HG03060 (cell line): Measurements from ENCODE around the gene KIF1B.
"Not testable (repeated sequence)": the region's sequence is repeated elsewhere in the genome, so short reads cannot be mapped to it uniquely, and the experiment has no call there.

ENCODE experiments used
- ATAC-seq: cut with Tn5 transposase; IDR thresholded peaks from one replicate; pipeline ENCODE4 v1.9.1; 2021; ENCODE audit warnings: low read depth, moderate number of reproducible peaks; ENCODE audit not compliant: unreplicated experiment

Gene KIF1B

DNA sequence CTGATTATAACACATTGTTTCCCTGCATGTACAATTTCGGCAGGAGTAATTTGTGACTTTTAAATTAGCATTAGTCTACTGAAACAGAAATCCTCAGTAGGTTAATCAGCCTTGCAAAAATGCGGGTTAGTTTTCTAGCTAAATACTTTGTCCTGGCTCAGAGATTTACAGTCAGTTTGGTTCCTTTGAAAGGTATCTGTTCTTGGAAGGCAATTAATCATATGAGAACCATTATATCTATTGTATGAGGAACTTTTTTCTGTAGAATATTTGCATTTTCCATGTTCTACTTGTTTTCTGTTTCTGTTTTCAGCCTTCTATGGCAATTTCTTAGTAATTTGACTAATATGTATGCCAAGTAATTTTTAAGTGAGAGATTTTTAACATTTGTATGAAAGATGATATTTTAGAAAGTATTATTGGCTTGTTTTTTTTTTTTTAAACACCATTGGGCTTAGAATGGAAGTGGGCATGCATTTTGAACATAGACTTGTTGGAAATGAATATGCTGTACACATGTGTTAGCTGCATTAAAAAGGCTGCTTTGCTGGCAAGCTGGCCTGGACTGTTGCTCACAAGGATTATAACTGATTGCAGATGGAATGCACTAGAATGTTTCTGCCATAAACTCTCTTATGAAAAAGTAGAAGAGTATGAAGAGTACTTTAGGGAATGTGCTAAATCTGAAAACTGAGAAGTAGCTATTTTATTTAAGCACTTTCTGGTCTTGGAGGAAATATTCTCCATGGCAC is 26.2 kb downstream of the KIF1B start:
- no peak for ATAC-seq

DNA sequence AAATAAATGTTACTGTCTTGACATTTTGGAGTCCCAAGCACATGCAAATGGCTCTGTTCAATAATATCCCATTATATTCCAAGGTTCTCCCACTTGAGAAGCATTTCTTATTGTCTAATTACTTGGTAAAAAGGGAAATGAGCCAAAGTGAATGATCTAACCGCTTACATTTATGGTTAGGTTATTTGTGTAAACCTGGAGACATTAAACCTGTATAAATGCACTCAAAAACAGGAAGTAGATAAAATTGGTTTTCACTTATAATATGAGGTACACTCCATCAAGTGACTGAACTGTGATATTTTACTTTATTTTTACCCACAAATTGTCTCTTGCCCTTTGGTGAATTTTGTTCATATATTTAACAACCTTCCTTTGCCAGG is 26.8 kb downstream of the KIF1B start:
- no peak for ATAC-seq

DNA sequence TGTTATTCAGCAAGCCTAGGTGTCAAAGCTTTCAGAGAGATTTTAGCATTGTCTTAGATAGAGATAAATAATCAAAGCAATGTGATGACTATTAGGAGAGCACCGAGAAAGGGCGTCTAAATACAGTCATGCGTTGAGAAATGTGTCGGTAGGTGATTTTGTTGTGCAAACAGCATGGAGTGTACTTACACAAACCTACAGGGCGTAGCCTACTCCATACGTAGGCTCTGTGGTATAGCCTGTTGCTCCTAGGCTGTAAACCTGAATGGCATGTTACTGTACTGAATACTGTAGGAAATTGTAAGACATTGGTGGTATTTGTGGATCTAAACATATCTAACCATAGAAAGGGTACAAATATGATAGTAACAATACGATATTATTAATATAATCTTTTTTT is 31.8 kb downstream of the KIF1B start:
- ATAC-seq = no peak

DNA sequence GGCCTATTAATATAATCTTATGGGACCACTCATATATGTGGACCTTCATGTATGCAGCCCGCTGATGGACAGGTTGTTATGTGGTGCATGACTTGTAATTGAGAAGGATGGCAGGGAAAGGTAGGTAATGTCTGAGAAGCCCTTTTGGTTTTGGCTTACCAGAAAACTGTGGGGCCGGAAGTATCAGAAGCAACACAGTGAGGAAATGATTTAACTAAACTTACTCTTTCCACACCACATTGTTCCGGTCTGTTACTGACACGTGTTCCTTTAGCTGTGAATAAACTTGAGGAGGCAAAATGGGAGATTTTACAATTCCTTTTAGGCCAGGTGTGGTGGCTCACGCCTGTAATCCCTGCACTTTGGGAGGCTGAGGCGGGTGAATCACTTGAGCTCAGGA is 32.4 kb downstream of the KIF1B start:
- ATAC-seq = no peak

DNA sequence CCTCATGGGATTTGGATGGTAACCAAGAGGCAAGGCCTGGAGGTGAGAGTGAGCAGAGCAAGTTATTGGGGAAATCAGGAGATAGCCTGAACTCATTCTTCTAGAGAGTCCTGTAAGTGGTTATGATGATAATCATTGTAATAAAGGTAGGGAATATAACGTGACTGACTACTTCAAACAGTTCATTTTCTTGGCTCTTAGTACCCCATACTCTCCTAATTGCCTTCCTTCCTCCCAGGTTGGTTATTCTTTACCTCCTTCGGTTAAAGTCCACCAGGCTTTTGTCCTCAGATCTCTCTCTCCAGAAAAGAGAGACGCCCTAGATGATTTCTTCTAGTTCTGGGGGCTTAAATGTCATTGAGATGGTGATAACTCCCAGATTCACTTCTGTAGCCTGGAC is 35.3 kb downstream of the KIF1B start:
- ATAC-seq = no peak

DNA sequence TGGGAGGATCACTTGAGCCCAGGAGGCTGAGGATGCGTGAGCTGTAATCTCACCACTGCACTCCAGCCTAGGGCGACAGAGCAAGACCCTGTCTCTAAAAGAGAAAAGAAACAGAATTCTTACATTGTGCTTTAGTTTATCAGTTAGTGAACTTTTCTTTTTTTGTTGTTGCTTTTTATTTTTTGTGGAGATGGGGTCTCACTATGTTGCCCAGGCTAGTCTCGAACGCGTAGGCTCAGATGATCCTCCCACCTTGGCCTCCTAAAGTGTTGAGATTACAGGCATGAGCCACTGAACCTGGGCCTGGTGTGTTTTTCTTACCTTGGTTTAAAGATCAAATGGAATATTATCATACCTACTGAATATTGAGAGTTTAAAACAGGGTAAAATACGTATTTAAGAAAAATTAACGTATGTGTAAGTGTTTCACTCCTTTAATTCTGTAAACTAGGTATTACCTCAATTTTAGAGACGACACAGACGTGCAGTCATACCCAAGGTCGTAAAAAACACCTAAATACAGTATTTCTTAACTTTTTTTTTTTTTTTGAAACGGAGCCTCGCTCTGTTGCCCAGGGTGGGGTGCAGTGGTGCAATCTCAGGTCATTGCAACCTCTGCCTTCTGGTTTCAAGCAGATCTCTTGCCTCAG is 39.6 kb downstream of the KIF1B start:
- ATAC-seq = no peak

DNA sequence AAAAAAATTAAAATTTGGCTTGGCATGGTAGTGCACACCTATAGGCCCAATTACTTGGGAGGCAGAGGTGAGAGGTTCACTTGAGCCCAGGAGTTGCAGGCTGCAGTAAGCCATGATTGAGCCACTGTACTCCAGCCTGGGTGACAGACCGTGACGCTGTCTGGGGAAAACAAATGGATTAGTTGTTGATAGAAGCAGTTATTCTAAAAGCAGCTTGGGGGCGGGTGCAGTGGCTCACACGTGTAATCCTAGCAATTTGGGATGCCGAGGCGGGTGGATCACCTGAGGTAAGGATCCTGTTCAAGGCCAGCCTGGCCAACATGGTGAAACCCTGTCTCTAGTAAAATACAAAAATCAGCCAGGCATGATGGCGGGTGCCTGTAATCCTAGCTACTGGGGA is 40.3 kb downstream of the KIF1B start:
- ATAC-seq = no peak

DNA sequence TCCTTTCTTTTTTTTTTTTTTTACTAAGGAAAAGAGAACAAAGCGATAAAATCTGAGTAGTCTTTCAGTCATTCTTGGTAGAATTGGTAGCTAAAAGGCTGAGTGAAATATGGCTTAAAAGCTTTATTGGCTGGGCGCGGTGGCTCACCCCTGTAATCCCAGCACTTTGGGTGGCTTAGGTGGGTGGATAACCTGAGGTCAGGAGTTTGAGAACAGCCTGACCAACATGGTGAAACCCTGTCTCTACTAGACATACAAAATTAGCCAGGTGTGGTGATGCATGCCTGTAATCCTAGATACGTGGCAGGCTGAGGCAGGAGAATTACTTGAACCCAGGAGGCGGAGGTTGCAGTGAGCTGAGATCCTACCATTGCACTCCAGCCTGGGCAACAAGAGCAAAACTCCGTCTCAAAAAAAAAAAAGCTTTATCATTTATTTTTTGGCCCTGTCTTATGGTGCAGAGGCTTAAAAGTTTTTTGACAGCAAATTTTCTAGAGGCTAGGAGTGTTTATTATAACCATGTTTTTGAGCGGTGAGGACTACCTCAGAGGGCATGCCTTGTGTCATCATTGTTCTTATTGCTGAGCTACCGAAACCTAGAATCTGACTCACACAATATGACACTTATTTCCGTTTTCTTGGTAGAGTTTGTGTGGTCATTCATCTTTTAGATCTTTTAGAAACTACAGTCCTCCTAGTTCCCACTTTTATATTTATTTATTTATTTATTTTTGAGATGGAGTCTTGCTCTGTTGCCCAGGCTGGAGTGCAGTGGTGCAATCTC is 41.1 kb downstream of the KIF1B start:
- ATAC-seq = not testable (repeated sequence)

DNA sequence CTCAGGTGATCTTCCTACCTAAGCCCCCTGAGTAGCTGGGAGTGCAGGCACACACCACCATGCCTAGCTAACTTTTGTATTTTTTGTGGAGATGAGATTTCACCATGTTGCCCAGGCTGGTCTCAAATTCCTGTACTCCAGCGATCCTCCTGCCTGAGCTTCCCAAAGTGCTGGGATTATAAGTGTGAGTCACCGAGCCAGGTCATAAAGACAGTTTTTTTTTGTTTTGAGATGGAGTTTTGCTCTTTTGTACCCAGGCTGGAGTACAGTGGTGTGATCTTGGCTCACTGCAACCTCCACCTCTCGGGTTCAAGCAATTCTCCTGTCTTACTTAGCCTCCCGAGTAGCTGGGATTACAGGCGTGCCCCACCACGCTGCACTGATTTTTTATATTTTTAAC is 42.1 kb downstream of the KIF1B start:
- no peak for ATAC-seq

DNA sequence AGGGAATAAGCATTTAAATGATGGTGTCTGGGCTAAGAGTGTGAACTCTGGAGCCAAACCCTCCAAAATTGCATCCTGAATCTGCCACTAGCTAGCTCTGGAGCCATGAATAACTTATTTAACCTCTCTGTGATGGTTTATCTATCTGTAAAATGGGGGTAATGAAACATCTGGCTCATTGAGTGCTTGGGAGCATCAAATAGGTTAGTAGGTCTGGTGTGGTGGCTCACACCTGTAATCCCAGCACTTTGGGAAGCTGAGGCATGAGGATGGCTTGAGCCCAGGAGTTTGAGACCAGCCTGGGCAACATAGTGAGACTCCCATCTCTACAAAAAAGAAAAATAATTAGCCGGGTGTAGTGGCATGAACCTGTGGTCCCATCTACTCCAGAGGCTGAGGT is 42.8 kb downstream of the KIF1B start:
- ATAC-seq = no peak

DNA sequence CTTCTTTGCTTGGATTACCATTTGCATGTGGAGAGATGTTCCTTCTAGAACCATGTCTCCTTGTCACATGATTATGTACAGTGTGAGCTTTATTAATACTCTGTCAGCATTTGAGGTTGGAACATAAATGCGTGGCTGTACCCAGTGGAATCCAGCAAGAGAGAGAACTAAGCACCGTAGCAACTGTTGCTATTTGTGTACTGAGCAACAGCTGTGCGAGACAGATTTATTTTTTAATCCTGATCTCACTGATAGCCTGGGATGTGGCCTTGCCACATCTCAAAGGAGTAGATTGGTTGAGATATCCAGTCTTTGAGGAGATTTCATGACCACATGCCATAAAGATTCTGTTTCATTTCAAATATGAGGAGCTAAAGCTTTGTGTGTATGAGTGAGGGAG is 43.4 kb downstream of the KIF1B start:
- no peak for ATAC-seq

DNA sequence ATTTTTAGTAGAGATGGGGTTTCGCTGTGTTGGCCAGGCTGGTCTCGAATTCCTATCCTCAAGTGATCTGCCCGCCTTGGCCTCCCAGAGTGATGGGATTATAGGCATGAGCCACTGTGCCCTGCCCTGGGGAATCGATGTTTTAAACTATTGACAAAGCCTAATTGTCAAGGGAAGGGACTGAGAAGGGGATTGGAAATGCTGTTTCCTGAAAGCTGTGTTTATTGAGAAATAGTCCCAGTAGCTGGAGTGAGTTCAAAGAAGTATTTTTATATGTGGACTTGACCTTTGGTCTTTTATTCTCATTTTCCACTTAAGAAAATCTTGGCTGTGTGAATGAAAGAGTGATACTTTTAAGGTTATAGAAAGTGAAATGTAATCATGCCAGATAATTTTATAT is 47.5 kb downstream of the KIF1B start:
- ATAC-seq = no peak

DNA sequence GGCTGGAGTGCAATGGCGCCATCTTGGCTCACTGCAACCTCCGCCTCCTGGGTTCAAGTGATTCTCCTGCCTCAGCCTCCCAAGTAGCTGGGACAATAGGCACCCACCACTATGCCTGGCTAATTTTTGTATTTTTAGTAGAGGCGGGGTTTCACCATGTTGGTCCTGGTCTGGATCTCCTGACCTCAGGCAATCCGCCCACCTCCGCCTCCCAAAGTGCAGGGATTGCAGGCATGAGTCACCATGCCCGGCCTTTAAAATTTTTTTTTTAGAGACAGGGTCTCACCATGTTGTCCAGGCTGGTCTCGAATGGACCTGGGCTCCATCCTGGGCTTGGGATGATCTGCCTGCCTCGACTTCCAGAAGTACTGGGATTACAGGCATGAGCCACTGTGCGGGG is 49.2 kb downstream of the KIF1B start:
- ATAC-seq = not testable (repeated sequence)

DNA sequence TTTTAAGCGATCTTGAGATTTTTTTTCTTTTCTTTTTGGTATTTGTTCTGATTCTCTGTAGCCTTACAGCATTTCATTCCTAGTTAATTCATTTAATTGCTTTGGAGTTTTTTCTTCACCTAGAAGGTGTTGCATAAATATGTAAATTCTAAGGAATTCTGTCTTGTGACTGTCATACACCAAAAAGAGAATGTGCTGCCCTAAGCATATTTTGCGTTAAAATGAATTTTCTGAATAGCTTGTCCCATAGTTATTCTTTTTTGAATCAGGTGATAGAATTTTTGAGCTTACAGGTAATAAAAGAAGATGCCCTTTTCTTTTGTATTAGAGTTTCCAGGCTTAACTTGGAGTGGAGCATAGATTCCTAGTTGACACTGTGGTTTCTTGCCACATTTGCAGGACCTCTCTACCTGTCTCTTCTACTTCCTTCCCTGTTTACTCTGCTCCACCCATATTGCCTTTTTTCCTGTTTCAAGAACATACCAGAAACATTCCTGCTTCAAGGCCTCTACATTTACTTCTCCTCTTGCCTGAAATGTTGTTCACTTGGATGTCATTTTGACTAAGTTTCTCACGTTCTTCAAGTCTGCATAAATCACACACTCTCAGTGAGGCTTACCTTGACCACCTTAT is 53.2 kb downstream of the KIF1B start:
- no peak for ATAC-seq

DNA sequence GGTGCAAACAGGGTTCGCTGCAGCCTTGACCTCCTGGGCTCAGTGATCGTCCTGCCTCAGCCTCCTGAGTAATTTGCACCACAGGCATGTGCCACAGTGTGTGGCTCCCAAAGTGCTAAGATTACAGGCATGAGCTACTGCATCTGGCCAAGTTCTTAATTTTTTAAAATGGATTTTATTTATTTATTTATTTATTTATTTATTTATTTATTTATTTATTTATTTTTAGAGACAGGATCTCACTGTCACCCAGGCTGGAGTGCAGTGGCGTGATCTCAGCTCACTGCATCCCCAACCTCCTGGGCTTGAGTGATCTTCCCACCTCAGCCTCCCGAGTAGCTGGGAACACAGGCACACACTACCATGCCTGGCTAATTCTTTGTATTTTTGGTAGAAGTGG is 54.7 kb downstream of the KIF1B start:
- ATAC-seq = no peak

DNA sequence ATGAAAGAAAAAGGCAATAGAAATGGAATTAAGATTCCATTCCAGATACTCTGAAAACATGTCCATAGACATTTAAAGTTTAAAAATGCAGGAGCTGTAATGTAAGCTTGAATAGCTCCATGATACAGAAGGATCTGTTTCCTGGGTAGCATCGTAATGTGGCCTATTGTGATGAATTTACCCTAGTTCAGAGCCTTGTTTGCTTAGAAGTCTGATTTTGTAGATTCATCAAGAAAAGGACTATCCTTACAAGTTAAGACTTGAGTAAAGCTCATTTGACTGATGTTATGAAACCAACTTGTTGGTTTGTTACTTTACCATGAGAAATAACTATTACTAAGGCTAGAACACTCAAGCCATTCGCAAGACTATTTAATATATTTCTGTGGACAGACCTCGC is 55.5 kb downstream of the KIF1B start:
- ATAC-seq = no peak

DNA sequence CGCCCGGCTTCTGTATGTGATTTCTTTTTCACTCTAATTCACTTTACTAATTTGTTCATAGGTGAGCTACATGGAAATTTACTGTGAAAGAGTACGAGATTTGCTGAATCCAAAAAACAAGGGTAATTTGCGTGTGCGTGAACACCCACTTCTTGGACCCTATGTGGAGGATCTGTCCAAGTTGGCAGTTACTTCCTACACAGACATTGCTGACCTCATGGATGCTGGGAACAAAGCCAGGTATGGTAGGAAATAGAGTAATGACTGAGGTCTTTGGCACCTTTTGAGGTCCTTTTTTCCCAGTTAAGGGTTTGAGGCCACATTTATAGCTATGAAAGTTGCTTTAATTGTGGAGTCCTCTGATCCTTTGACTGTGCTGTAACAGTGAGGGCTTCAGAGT is 56.9 kb downstream of the KIF1B start:
- no peak for ATAC-seq

DNA sequence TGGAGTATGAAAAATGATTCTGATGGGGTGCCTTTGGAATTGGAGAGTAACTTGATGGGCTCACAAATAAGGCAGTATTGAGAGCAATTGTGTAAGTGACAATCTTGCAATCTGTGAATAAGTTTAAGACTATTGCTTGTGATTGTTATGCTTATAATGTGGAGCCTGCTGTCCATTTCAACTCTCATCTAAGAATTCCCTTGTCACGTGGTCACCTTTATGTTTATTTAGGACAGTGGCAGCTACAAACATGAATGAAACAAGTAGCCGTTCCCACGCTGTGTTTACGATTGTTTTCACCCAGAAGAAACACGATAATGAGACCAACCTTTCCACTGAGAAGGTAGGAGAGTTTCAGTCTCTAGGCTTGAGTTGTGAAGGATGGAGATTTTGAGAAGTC is 57.6 kb downstream of the KIF1B start:
- no peak for ATAC-seq

DNA sequence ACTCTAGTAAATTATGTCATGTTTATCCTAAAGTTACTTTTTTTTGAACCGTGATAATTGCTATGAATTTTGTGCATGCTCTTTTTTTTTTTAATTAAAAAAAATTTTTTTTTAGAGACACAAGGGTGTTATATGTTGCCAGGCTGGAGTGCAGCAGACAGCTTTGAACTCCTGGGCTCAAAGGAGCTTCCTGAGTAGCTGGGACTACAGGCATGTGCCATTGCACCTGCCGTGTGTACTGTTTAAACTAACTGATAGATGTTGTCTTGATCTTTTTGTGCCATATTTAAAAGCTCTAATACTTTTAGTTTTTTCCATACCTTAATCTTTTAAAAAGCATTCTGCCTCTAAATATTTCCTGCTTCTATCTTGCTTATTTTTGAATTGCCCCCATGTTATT is 60.7 kb downstream of the KIF1B start:
- ATAC-seq = no peak

DNA sequence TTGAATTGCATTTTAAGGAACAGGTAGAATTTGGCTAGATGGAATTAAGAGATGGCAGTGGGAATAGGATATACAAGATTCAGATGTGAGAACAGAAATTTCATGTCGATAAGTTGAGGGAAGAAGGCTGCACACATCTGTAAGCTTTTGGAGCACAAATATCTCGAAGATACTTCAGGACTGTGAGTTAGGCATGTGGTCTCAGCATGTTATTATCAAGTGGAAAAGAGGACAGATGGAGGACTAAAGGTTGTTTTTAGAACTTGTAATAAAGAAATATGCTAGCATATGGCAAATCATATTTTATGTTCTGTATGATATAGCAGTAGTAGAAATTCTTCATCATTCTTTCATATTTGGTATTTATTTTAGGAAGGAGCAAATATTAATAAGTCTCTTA is 61.5 kb downstream of the KIF1B start:
- no peak for ATAC-seq

DNA sequence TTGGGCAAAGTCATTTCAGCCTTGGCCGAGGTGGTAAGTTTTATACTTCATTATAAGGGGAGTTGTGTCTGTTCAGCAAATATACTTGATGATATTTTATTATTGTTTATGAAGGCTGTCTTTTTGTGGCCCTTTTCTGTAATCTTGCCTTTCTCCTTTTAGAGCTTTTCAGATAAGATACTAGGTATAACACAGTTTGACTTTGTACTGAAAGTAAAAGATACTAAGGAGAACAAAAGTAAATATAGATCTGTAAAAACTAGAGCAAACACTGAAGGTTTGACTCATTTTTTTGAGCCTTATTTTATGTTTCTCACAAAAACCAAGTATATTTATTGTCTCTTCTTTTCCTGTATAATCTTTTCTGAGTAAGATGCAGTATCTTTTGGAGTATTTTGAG is 61.9 kb downstream of the KIF1B start:
- ATAC-seq = no peak
